Measurements from ENCODE around the gene CEBPZOS.
"Not testable (repeated sequence)": the region's sequence is repeated elsewhere in the genome, so short reads cannot be mapped to it uniquely, and the experiment has no call there.

Gene CEBPZOS

GRCh38 chr2:37191747-37192146, 4.5 kb upstream of the CEBPZOS start:
- no peak for DNase-seq

DNA sequence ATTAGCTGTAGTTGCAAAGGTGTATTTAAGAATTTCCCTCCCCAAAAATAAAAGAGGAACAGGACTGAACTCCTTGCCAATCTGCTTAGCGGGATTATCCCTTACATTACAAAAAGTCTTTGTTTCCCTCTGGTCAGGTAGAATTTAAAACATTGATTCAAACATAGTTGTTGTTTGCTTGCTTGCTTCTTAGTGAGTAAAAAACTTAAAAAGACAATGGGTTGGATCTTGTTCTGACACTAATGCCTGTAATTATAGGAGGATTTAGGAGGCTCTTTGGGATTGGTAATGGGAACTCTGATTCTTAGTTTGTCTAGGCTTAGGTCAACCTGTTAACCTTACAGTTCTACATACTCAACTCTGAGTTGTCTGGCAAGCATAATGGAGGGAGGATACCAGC, 3.7 kb upstream of the CEBPZOS start:
- peak; percentile 14 for DNase-seq

- not testable (repeated sequence) for DNase-seq
Observed at GRCh38 chr2:37195862-37196319, 405 bp upstream of the CEBPZOS start.

DNA sequence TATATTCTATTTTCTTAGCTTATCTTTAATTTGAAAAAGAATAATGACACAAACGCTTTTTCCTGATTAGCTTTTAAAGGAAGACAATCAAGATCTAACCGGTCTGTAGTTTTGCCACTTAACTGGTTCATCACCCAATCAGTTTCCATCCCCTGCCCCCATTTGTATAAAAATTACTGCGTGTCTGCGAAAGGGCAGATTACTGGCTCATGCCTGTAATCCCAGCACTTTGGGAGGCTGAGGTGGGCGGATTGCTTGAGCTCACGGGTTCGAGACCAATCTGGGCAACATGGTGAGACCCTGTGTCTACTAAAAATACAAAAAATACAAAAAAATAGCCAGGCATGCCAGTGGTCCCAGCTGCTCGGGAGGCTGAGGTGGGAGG, 2.4 kb downstream of the CEBPZOS start:
- DNase-seq: no peak

- no peak for DNase-seq
Observed at GRCh38 chr2:37201208-37201607, 4.9 kb downstream of the CEBPZOS start.

- no peak for DNase-seq
Observed at GRCh38 chr2:37201766-37202165, 5.5 kb downstream of the CEBPZOS start.

DNA sequence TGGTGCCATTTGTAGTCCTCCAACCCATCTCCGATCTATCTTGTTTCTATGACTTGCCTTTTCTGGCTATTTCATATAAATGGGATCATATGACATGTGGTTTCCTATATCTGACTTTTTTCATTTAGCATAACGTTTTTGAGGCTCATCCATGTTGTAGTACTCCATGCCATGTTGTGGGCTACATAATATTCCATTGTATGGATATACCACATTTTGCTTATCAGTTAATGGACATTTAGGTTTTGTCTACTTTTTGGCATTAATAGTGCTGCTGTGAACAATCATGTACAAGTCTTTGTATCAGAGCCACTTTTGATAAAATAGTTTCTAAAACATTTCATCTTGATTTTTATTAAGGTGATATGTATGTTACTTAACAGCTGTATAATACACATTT, 7.4 kb downstream of the CEBPZOS start:
- no peak for DNase-seq

GRCh38 chr2:37205071-37205661, 8.9 kb downstream of the CEBPZOS start:
- not testable (repeated sequence) for DNase-seq

GRCh38 chr2:37205689-37206341, 9.5 kb downstream of the CEBPZOS start:
- DNase-seq: no peak

DNA sequence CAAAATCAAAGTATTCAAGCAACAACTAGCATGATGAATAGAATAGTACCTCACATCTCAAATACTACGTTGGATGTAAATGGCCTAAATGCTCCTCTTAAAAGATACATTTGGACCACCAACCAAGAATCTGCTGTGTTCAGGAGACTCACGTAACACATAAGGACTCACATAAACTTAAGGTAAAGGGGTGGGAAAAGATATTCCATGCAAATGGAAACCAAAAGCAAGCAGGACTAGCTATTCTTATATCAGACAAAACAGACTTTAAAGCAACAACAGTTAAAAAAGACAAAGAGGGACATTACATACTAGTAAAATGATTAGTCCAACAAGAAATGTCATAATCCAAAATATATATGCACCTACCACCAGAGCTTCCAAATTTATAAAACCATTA, 10.5 kb downstream of the CEBPZOS start:
- DNase-seq: not testable (repeated sequence)

GRCh38 chr2:37211212-37211611, 14.9 kb downstream of the CEBPZOS start:
- DNase-seq: no peak

- DNase-seq: no peak
Observed at GRCh38 chr2:37211939-37212338, 15.6 kb downstream of the CEBPZOS start.

DNA sequence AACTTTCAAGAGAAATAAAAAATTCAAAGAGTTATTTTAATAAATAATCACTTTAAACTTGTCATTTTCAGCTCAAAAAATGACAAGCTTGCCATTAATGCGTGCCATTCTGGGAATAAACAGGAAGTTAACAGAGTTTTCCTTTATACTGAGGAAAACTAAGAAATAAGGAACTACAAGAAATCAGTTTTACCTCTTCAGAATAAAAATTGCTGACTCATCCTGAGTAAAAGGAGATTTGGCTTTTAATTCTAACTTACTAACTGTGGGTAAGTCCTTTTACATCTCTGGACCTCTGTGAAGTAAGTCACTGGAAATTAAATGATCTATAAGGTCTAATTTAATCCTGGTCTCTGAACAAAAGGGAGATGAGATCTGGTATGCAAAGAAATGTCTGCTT, 19.0 kb downstream of the CEBPZOS start:
- DNase-seq: no peak

DNA sequence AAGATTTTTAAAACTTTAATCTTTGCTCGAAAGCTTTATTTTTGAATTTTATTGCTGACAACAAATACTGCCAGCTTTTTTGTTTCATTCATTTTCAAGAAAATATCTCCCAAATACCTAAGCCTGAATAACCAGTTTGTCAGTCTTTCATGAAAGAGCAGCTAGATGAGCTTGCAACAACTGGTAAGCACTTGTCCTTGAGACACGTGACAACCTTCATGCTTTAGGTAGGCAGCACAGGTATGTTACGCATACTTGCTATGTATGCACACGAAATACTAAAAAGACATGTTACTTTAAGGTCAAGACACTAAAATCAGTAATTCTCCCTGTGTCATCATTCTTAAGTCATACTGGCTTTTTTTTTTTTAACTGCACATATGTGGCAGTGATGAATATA, 22.8 kb downstream of the CEBPZOS start:
- DNase-seq: no peak

DNA sequence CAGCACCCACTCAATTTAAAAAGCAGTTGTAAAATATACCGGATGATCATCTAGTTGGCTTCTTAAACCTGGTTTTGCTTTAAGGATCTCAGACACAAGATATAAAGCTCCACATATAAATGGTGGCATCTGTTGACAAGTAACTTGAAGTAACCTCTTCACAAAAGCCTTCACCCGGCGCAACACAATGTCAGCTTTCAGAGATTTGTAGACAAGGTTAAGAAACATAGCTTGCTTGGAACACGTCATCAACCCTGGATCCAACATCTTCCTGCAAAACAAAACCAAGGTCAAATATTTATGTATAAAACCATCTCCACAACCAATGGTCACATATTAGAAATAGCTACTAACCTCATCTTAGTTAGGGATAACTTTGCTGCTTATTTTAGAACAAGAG, 26.8 kb downstream of the CEBPZOS start:
- no peak for DNase-seq

GRCh38 chr2:37224063-37224462, 27.8 kb downstream of the CEBPZOS start:
- DNase-seq: no peak

DNA sequence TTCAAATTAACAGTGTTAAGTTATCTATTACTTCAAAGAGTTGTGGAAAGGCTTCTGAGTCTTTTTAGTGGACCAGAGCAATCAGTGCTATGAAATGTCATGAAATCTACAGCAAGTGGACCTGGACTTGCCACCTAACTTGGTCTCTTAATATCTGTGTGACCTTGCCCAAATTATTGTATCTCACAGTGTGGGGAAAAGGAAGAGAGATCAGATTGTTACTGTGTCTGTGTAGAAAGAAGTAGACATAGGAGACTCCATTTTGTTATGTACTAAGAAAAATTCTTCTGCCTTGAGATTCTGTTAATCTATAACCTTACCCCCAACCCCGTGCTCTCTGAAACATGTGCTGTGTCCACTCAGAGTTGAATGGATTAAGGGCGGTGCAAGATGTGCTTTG, 28.8 kb downstream of the CEBPZOS start:
- DNase-seq: not testable (repeated sequence)

DNA sequence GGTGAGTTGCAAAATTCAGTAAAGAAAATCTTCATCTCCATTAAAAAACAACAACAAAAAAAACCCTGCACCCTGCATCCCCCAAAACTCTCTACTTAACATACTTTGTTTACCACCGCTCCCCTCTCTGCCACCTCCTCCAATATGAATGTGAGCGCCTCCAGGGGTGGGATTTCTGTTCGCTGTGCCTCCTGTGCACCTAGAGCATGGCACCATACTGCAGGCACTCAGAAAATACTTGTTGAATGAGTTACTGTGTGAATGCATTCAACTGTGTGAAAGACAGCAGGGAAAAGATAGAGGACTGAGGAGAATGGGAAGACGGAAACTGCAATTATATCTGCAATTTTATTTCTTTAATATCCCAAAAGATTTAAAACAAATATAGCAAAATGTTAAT, 30.6 kb downstream of the CEBPZOS start:
- DNase-seq: no peak

DNA sequence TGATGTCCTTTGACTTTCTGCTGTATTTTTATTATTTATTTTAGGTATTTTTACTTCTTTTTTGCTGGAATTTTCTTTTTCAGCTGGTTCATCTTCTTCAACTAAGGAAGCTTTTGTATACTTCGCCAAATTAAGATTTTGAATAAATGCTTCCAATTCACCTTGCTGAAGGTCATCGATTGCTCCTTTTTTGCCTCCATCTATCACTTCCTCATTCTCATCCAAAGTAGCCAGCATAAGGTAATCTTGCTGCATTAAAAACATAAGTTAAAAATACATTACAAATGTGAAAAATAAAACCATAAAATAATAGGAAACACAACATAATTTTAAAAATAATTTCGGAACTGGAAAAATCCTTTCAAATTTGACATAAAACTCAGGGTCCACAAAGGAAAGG, 32.5 kb downstream of the CEBPZOS start:
- DNase-seq: no peak

- DNase-seq: peak; percentile 30
Observed at GRCh38 chr2:37230581-37230980, 34.3 kb downstream of the CEBPZOS start.

DNA sequence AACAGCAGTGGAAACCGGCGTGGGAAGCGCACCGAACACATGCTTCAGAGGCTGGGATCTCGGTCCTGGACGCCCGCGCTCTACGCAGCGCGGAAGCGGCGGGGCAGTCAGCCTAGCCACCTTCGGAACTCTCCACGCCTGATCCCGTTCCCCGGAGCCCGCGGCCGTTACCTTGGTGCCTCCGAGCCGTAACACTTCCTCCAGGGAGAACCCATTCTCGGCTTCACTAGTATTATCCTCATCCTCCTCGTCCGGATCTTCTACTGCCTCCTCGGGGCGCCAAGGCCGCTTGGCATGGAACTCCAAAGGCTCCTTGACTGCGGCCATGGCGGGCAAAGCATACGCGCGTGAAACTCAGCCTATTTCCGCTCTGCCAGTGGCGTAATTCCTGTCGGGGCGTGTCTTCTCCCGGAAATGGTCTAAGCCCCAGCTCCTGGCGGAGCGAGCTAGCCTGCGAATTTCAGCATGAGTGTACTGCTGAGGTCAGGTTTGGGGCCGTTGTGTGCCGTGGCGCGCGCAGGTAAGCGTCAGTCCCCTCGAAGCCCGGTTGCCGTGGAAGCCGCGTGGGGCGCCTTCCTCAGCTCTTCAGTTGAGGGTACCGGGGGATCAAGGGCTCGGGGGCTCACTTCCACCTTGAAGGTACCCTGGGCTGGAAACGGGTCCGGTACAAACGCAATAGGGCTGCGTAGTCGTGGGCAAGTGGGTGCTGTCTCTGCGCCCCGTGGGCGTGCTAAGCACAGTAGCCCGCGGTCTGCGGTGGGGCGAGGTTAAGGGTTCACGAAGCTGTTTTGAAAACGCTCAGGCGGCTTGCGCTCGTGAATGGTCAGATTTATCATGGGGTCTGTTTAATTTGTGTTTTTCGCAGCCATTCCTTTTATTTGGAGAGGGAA, 35.2 kb downstream of the CEBPZOS start, which contains the start of the genes CEBPZ and NDUFAF7:
Gene CEBPZ (minus strand): TSS at position 356 of the 890 bp plus-strand sequence. CDS start 29 bp downstream, at position 327.
Gene NDUFAF7 (plus strand): TSS at position 418 of the 890 bp plus-strand sequence. CDS start 48 bp downstream, at position 466.
- peak; percentile 89 for DNase-seq

GRCh38 chr2:37232131-37232933, 36.0 kb downstream of the CEBPZOS start:
- DNase-seq: peak; percentile 23

- no peak for DNase-seq
Observed at GRCh38 chr2:37243435-37243834, 47.1 kb downstream of the CEBPZOS start.
